A549 (cell line): ENCODE results near the gene ZNF138. TPM values are rescaled to one million over a fixed set of nuclear protein-coding genes. Genes with fewer than 3 reads are reported as not detected.
"Not testable (repeated sequence)": the region's sequence is repeated elsewhere in the genome, so short reads cannot be mapped to it uniquely, and the experiment has no call there.

Source experiments
- ATAC-seq, 2 experiments: fragments of 200-7000 bp in 1 of 2; fragments of >200 bp in 1 of 2; cut with Nextera tagmentation in 1 of 2; cut with Tn5 transposase in 1 of 2; 3 replicates each; pipeline versions ENCODE4 v1.8.0 to v1.9.1; 2018 to 2020; ENCODE audit warnings: mild to moderate bottlenecking in 1 of 2, moderate library complexity in 1 of 2
- CTCF ChIA-PET: fragments of 300-600 bp; sonication (Branson Sonifier 250); formaldehyde crosslinking; extraction: SDS; loops from one replicate; lab custom pipeline; 2021; ENCODE audit warnings: antibody characterized with exemption, inconsistent platforms; lab: Yijun Ruan, JAX
- POLR2A ChIA-PET: fragments of 350-600 bp; formaldehyde crosslinking; extraction: SDS; loops from one replicate; lab custom pipeline; 2021; ENCODE audit warnings: antibody characterized with exemption, inconsistent platforms; lab: Yijun Ruan, JAX
- DNase-seq, 2 experiments: peaks; one replicate each; pipeline versions ENCODE4 v3.0.0 to v3.0.0-alpha.2; 2011 to 2016; ENCODE audit warnings: low read depth in 1 of 2, low spot score in 1 of 2
- FAIRE-seq: peaks from 2 replicates; lab custom pipeline; 2011; peaks lifted over from hg19 to GRCh38; lab: Jason Lieb, UNC
- H3K27ac ChIP-seq, 2 experiments: fragments of >200 bp; sonication (Bioruptor Twin); formaldehyde crosslinking; 3 replicates each; pipeline ENCODE4 v1.5.1; 2016 to 2017
- H3K4me1 ChIP-seq: fragments of >200 bp; sonication (Bioruptor Twin); formaldehyde crosslinking; 3 replicates; pipeline ENCODE4 v1.6.1; 2016
- H3K4me2 ChIP-seq: fragments of >200 bp; sonication (Bioruptor Twin); formaldehyde crosslinking; 3 replicates; pipeline ENCODE4 v1.6.1; 2016
- H3K4me3 ChIP-seq: fragments of >200 bp; sonication (Bioruptor Twin); formaldehyde crosslinking; 3 replicates; pipeline ENCODE4 v1.5.1; 2016
- H3K9me3 ChIP-seq: fragments of >200 bp; sonication (Bioruptor Twin); formaldehyde crosslinking; 3 replicates; pipeline ENCODE4 v1.6.1; 2016
- ATOH8 ChIP-seq: fragments of 250-450 bp; sonication (Bioruptor Pico); IDR thresholded peaks from 2 replicates; pipeline ENCODE4 v1.5.0; 2020; ENCODE audit warnings: low read depth, mild to moderate bottlenecking, moderate library complexity
- CHD4 ChIP-seq: fragments of 200-600 bp; sonication (generic); IDR thresholded peaks from 2 replicates; pipeline ENCODE4 v1.6.1; 2016; ENCODE audit warnings: antibody characterized with exemption, mild to moderate bottlenecking, borderline replicate concordance
- EHMT2 ChIP-seq: fragments of 200-600 bp; sonication (generic); IDR thresholded peaks from 2 replicates; pipeline ENCODE4 v1.6.1; 2016; ENCODE audit warnings: antibody characterized with exemption, low read depth, mild to moderate bottlenecking, moderate library complexity
- HOXB5 ChIP-seq: fragments of 250-450 bp; sonication (Bioruptor Pico); IDR thresholded peaks from 2 replicates; pipeline ENCODE4 v1.5.0; 2020; ENCODE audit warnings: mild to moderate bottlenecking, moderate library complexity
- POLR2A ChIP-seq: IDR thresholded peaks from 2 replicates; pipeline ENCODE4 v1.6.1; 2012; ENCODE audit warnings: mild to moderate bottlenecking, low read length
- RCOR1 ChIP-seq: fragments of 150-350 bp; IDR thresholded peaks from 2 replicates; pipeline ENCODE4 v1.6.1; 2014; ENCODE audit warnings: antibody characterized with exemption, low read length, low read depth
- TFCP2L1 ChIP-seq: fragments of 250-450 bp; sonication (Bioruptor Pico); IDR thresholded peaks from 2 replicates; pipeline ENCODE4 v1.5.0; 2021; ENCODE audit warnings: mild to moderate bottlenecking
- ZNF302 ChIP-seq: fragments of 250-450 bp; sonication (Bioruptor Pico); IDR thresholded peaks from 2 replicates; pipeline ENCODE4 v1.9.0; 2021; ENCODE audit warnings: inconsistent platforms, mild to moderate bottlenecking, moderate library complexity
- WGBS: methylation state at CpG from one replicate; pipeline ENCODE4 v1.1.6; 2017; ENCODE audit errors: missing lambda C conversion rate; 5-methylcytosine and 5-hydroxymethylcytosine counted together
- polyA plus RNA-seq, 4 experiments: library from polyadenylated mRNA; depleted of rRNA in 3 of 4; stranded (reverse); fragments of >200 nt; fragmentation: RNase III in 1 of 4; extraction: RNeasy Plus Mini Kit Qiagen cat#74134 plus additional on column Dnase treatment in 1 of 4; gene quantifications; 2 replicates in 3 of 4; 3 replicates in 1 of 4; pipeline ENCODE4 v1.2.3, GENCODE V29; 2011 to 2017
- TF ChIP-seq, protein P1 (sequence below): IDR thresholded peaks from 2 replicates; pipeline ENCODE4 v1.6.1; 2012
- TF ChIP-seq, protein P2 (sequence below): fragments of 200-600 bp; sonication (generic); IDR thresholded peaks from 2 replicates; pipeline ENCODE4 v1.6.1; 2016; ENCODE audit warnings: antibody characterized with exemption, mild to moderate bottlenecking, moderate library complexity

Gene ZNF138
- polyA plus RNA-seq, 2 of the 4 experiments (the other 2 are of a cell fraction) = 3.9 to 6.3 TPM

GRCh38 chr7:64784842-64785241, 9.4 kb upstream of the ZNF138 start:
- H3K27ac ChIP-seq, ATAC-seq, H3K4me3 ChIP-seq, FAIRE-seq, DNase-seq, CTCF ChIA-PET, H3K4me2 ChIP-seq, H3K9me3 ChIP-seq, POLR2A ChIA-PET, H3K4me1 ChIP-seq: not testable (repeated sequence)
- 6% methylated on average over 4 of the region's 23 CpGs for WGBS

DNA sequence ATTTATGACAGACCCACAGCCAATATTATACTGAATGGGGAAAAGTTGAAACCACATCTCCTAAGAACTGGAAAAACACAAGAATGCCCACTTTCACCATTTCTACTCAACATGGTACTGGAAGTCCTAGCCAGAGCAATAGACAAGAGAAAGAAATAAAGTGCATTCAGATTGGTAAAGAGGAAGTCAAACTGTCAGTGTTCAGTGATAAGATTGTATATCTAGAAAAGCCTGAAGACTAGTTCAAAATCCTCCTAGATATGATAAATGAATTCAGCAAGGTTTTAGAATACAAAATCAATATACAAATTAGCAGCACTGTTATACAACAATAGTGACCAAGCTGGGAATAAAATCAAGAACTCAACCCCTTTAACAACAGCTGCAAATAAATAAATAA, 6.9 kb upstream of the ZNF138 start:
- no peak for FAIRE-seq
- ATAC-seq = no peak

DNA sequence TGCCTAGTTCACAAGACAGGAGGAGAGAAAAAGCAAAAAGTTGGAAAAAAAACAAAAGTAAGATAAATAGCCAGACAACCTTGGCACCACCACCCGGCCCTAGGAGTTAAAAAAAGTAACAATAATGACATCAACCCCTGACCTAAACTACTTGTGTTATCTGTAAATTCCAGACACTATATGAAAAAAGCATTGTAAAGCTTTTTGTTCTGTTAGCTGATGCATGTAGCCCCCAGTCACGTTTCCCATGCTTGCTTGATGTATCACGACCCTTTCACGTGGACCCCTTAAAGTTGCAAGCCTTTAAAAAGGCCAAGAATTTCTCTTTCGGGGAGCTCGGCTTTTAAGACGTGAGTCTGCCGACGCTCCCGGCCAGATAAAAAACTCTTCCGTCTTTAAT, 5.0 kb upstream of the ZNF138 start:
- POLR2A ChIA-PET, H3K4me1 ChIP-seq, H3K4me2 ChIP-seq, H3K4me3 ChIP-seq, FAIRE-seq, ATAC-seq, DNase-seq, H3K27ac ChIP-seq, H3K9me3 ChIP-seq, CTCF ChIA-PET: not testable (repeated sequence)
- WGBS = 44% methylated on average over 11 of the region's 11 CpGs

More for the DNA sequence above, 6.9 kb upstream of the ZNF138 start:
- POLR2A ChIA-PET = no interaction called here
- no peak overlapping the region for H3K27ac ChIP-seq
- no peak overlapping the region for H3K4me2 ChIP-seq
- H3K9me3 ChIP-seq = peaks cover 4% of the 10 kb centered on the region; the same call in 2 of the 3 replicates
- TF ChIP-seq HOXB5 (CRISPR knock-in tag) = no peak
- TF ChIP-seq, protein P1, sequence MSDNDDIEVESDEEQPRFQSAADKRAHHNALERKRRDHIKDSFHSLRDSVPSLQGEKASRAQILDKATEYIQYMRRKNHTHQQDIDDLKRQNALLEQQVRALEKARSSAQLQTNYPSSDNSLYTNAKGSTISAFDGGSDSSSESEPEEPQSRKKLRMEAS = no peak
- no peak for TF ChIP-seq ATOH8 (CRISPR knock-in tag)
- no peak for TF ChIP-seq POLR2A
- no peak for TF ChIP-seq TFCP2L1 (CRISPR knock-in tag)
- TF ChIP-seq CHD4 = no peak
- TF ChIP-seq, protein P2, sequence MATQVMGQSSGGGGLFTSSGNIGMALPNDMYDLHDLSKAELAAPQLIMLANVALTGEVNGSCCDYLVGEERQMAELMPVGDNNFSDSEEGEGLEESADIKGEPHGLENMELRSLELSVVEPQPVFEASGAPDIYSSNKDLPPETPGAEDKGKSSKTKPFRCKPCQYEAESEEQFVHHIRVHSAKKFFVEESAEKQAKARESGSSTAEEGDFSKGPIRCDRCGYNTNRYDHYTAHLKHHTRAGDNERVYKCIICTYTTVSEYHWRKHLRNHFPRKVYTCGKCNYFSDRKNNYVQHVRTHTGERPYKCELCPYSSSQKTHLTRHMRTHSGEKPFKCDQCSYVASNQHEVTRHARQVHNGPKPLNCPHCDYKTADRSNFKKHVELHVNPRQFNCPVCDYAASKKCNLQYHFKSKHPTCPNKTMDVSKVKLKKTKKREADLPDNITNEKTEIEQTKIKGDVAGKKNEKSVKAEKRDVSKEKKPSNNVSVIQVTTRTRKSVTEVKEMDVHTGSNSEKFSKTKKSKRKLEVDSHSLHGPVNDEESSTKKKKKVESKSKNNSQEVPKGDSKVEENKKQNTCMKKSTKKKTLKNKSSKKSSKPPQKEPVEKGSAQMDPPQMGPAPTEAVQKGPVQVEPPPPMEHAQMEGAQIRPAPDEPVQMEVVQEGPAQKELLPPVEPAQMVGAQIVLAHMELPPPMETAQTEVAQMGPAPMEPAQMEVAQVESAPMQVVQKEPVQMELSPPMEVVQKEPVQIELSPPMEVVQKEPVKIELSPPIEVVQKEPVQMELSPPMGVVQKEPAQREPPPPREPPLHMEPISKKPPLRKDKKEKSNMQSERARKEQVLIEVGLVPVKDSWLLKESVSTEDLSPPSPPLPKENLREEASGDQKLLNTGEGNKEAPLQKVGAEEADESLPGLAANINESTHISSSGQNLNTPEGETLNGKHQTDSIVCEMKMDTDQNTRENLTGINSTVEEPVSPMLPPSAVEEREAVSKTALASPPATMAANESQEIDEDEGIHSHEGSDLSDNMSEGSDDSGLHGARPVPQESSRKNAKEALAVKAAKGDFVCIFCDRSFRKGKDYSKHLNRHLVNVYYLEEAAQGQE = no peak
- no peak for DNase-seq
- H3K4me1 ChIP-seq = no peaks in the 10 kb centered on the region
- no peak overlapping the region for H3K4me3 ChIP-seq
- CTCF ChIA-PET = interaction anchor here (0.6 kb wide), 1 partner anchor 47 kb away, joined by 3 read pairs; no protein-coding TSS in a partner anchor

- H3K4me3 ChIP-seq = no peak overlapping the region
- H3K4me1 ChIP-seq = no peaks in the 10 kb centered on the region
- H3K9me3 ChIP-seq = peaks cover 6% of the 10 kb centered on the region; the same call in 2 of the 3 replicates
- ATAC-seq = no peak
- WGBS = 90% methylated on average over 4 of the region's 4 CpGs
- no peak overlapping the region for H3K27ac ChIP-seq
- CTCF ChIA-PET = no interaction called here
- POLR2A ChIA-PET = interaction anchor here (0.8 to 1.4 kb wide), 3 partner anchors 10 to 231 kb away, joined by 3 to 11 read pairs (median 7); partner anchors contain the start of genes ZNF273 and ZNF680
- no peak for DNase-seq
- no peak for FAIRE-seq
- TF ChIP-seq RCOR1 (no peak), EHMT2 (no peak), CHD4 (no peak), ZNF302 (no peak)
- TF ChIP-seq, protein P2 = no peak
- no peak overlapping the region for H3K4me2 ChIP-seq
Measured at GRCh38 chr7:64793106-64793755, 997 bp upstream of the ZNF138 start.
